ENCODE results near the gene SLC39A5. TPM values are rescaled to one million over a fixed set of nuclear protein-coding genes. Genes with fewer than 3 reads are reported as not detected.

SLC39A5 gene
- total and polyA plus RNA-seq, 2 of the 13 experiments (the other 11 are each of a cell fraction or from before 2014, with no cell fraction given), result 59.7 to 101 TPM

DNA sequence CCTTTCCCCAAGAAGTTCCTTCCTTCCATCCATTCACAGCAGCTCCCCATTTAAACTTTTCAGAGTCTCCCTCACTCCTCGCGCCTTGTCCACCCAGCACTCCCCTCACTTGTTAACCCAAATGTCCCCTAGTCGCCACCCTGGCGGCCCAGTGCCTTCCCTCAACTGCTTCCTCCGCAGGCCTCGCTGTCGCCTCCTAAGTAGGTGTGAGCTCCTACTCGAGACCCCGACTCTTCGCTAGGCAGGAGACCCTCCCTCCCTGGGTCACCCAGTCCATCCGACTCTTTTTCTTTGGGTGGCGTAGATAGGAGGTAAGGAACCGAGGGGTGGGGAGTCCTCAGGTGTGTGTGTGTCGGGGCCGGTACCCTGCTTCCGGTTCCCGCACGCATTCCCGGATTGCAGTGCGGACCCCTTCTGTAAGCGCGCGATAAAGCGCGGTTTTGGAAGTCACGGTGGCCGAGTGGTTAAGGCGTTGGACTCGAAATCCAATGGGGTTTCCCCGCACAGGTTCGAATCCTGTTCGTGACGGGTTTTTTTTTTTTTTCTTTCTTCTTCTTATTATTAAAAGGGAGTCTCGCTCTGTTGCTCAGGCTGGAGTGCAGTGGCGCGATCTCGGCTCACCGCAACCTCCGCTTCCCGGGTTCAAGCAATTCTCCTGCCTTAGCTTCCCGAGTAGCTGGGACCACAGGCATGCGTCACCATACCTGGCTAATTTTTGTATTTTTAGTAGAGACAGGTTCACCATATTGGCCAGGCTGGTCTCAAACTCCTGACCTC, 39.7 kb upstream of the SLC39A5 start (continued):
- TF ChIP-seq, protein P1, sequence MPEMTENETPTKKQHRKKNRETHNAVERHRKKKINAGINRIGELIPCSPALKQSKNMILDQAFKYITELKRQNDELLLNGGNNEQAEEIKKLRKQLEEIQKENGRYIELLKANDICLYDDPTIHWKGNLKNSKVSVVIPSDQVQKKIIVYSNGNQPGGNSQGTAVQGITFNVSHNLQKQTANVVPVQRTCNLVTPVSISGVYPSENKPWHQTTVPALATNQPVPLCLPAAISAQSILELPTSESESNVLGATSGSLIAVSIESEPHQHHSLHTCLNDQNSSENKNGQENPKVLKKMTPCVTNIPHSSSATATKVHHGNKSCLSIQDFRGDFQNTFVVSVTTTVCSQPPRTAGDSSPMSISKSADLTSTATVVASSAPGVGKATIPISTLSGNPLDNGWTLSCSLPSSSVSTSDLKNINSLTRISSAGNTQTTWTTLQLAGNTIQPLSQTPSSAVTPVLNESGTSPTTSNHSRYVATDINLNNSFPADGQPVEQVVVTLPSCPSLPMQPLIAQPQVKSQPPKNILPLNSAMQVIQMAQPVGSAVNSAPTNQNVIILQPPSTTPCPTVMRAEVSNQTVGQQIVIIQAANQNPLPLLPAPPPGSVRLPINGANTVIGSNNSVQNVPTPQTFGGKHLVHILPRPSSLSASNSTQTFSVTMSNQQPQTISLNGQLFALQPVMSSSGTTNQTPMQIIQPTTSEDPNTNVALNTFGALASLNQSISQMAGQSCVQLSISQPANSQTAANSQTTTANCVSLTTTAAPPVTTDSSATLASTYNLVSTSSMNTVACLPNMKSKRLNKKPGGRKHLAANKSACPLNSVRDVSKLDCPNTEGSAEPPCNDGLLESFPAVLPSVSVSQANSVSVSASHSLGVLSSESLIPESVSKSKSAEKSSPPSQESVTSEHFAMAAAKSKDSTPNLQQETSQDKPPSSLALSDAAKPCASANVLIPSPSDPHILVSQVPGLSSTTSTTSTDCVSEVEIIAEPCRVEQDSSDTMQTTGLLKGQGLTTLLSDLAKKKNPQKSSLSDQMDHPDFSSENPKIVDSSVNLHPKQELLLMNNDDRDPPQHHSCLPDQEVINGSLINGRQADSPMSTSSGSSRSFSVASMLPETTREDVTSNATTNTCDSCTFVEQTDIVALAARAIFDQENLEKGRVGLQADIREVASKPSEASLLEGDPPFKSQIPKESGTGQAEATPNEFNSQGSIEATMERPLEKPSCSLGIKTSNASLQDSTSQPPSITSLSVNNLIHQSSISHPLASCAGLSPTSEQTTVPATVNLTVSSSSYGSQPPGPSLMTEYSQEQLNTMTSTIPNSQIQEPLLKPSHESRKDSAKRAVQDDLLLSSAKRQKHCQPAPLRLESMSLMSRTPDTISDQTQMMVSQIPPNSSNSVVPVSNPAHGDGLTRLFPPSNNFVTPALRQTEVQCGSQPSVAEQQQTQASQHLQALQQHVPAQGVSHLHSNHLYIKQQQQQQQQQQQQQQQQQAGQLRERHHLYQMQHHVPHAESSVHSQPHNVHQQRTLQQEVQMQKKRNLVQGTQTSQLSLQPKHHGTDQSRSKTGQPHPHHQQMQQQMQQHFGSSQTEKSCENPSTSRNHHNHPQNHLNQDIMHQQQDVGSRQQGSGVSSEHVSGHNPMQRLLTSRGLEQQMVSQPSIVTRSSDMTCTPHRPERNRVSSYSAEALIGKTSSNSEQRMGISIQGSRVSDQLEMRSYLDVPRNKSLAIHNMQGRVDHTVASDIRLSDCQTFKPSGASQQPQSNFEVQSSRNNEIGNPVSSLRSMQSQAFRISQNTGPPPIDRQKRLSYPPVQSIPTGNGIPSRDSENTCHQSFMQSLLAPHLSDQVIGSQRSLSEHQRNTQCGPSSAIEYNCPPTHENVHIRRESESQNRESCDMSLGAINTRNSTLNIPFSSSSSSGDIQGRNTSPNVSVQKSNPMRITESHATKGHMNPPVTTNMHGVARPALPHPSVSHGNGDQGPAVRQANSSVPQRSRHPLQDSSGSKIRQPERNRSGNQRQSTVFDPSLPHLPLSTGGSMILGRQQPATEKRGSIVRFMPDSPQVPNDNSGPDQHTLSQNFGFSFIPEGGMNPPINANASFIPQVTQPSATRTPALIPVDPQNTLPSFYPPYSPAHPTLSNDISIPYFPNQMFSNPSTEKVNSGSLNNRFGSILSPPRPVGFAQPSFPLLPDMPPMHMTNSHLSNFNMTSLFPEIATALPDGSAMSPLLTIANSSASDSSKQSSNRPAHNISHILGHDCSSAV (CRISPR knock-in tag; IDR thresholded peaks at IDR 0.05; ENCODE audit: borderline replicate concordance), result no peak
- no peak for TF ChIP-seq FIP1L1 (IDR thresholded peaks at IDR 0.05; ENCODE audit: borderline replicate concordance, insufficient read depth, low read depth, low read length)
- TF ChIP-seq KDM5B (CRISPR knock-in tag; IDR thresholded peaks at IDR 0.05; ENCODE audit: borderline replicate concordance), result peak; percentile 37; the same call in 1 of the 2 replicates
- TF ChIP-seq RFXANK (CRISPR knock-in tag; IDR thresholded peaks at IDR 0.05), result no peak
- TF ChIP-seq MEIS1 (CRISPR knock-in tag; IDR thresholded peaks at IDR 0.05; ENCODE audit: borderline replicate concordance), result no peak
- no peak for TF ChIP-seq ZNF496 (CRISPR knock-in tag; IDR thresholded peaks at IDR 0.05; ENCODE audit: insufficient replicate concordance)
- TF ChIP-seq, protein P2, sequence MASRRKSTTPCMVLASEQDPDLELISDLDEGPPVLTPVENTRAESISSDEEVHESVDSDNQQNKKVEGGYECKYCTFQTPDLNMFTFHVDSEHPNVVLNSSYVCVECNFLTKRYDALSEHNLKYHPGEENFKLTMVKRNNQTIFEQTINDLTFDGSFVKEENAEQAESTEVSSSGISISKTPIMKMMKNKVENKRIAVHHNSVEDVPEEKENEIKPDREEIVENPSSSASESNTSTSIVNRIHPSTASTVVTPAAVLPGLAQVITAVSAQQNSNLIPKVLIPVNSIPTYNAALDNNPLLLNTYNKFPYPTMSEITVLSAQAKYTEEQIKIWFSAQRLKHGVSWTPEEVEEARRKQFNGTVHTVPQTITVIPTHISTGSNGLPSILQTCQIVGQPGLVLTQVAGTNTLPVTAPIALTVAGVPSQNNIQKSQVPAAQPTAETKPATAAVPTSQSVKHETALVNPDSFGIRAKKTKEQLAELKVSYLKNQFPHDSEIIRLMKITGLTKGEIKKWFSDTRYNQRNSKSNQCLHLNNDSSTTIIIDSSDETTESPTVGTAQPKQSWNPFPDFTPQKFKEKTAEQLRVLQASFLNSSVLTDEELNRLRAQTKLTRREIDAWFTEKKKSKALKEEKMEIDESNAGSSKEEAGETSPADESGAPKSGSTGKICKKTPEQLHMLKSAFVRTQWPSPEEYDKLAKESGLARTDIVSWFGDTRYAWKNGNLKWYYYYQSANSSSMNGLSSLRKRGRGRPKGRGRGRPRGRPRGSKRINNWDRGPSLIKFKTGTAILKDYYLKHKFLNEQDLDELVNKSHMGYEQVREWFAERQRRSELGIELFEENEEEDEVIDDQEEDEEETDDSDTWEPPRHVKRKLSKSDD (CRISPR knock-in tag; IDR thresholded peaks at IDR 0.05; ENCODE audit: low read depth), result no peak
- TF ChIP-seq, protein P3, sequence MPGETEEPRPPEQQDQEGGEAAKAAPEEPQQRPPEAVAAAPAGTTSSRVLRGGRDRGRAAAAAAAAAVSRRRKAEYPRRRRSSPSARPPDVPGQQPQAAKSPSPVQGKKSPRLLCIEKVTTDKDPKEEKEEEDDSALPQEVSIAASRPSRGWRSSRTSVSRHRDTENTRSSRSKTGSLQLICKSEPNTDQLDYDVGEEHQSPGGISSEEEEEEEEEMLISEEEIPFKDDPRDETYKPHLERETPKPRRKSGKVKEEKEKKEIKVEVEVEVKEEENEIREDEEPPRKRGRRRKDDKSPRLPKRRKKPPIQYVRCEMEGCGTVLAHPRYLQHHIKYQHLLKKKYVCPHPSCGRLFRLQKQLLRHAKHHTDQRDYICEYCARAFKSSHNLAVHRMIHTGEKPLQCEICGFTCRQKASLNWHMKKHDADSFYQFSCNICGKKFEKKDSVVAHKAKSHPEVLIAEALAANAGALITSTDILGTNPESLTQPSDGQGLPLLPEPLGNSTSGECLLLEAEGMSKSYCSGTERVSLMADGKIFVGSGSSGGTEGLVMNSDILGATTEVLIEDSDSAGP (CRISPR knock-in tag; IDR thresholded peaks at IDR 0.05; ENCODE audit: borderline replicate concordance), result no peak; the same call in 1 of the 2 replicates
- TF ChIP-seq, protein P4, sequence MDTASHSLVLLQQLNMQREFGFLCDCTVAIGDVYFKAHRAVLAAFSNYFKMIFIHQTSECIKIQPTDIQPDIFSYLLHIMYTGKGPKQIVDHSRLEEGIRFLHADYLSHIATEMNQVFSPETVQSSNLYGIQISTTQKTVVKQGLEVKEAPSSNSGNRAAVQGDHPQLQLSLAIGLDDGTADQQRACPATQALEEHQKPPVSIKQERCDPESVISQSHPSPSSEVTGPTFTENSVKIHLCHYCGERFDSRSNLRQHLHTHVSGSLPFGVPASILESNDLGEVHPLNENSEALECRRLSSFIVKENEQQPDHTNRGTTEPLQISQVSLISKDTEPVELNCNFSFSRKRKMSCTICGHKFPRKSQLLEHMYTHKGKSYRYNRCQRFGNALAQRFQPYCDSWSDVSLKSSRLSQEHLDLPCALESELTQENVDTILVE (CRISPR knock-in tag; IDR thresholded peaks at IDR 0.05), result peak; percentile 62; the same call in 1 of the 2 replicates
- TF ChIP-seq FOXC1 (CRISPR knock-in tag; IDR thresholded peaks at IDR 0.05; ENCODE audit: borderline replicate concordance), result peak; percentile 73; the same call in 1 of the 2 replicates
- TF ChIP-seq ZNF432 (CRISPR knock-in tag; IDR thresholded peaks at IDR 0.05; ENCODE audit: borderline replicate concordance), result no peak
- TF ChIP-seq, protein P5, sequence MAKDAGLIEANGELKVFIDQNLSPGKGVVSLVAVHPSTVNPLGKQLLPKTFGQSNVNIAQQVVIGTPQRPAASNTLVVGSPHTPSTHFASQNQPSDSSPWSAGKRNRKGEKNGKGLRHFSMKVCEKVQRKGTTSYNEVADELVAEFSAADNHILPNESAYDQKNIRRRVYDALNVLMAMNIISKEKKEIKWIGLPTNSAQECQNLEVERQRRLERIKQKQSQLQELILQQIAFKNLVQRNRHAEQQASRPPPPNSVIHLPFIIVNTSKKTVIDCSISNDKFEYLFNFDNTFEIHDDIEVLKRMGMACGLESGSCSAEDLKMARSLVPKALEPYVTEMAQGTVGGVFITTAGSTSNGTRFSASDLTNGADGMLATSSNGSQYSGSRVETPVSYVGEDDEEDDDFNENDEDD (CRISPR knock-in tag; IDR thresholded peaks at IDR 0.05; ENCODE audit: borderline replicate concordance), result peak; percentile 79

Data from HepG2 (cell line).